CD4-positive, alpha-beta T cell (primary cell): Measurements from ENCODE around the gene SLCO4A1. TPM values are rescaled to one million over a fixed set of nuclear protein-coding genes. Genes with fewer than 3 reads are reported as not detected.

Experiments used
- ATAC-seq: fragments of 200-7000 bp; cut with Tn5 transposase; one replicate; pipeline ENCODE4 v1.10.0; 2022; ENCODE audit warnings: mild to moderate bottlenecking; ENCODE audit not compliant: poor library complexity
- CTCF ChIA-PET: fragments of 350-600 bp; sonication (Branson Sonifier 250); formaldehyde crosslinking; loops from one replicate; lab custom pipeline; 2021; ENCODE audit warnings: antibody characterized with exemption, inconsistent platforms; lab: Charles Lee
- POLR2A ChIA-PET: fragments of 350-600 bp; sonication (Branson Sonifier 250); formaldehyde crosslinking; loops from one replicate; lab custom pipeline; 2021; ENCODE audit warnings: antibody characterized with exemption, inconsistent platforms; lab: Charles Lee
- DNase-seq, 14 experiments: peaks; one replicate each; pipeline ENCODE4 v3.0.0-alpha.2; 2013 to 2020; ENCODE audit warnings: mixed read lengths in 2 of 14
- H3K27ac ChIP-seq, 2 donors: one replicate each; pipeline versions ENCODE4 v1.5.1 to v1.7.0; 2013; ENCODE audit warnings: low read length in 2 of 2, low read depth in 1 of 2, mild to moderate bottlenecking in 1 of 2
- H3K27me3 ChIP-seq, 2 experiments: 1 replicate in 1 of 2; 2 replicates in 1 of 2; pipeline versions ENCODE4 v1.6.1 to v1.7.0; 2013; ENCODE audit warnings: low read length in 2 of 2, control low read depth in 1 of 2, mild to moderate bottlenecking in 1 of 2, moderate library complexity in 1 of 2; ENCODE audit not compliant: insufficient read depth in 2 of 2, control insufficient read depth in 1 of 2
- H3K36me3 ChIP-seq: one replicate; pipeline ENCODE4 v1.6.1; 2013; ENCODE audit warnings: low read length, control low read depth; ENCODE audit not compliant: insufficient read depth
- H3K4me1 ChIP-seq: one replicate; pipeline ENCODE4 v1.6.1; 2013; ENCODE audit warnings: low read length, control low read depth; ENCODE audit not compliant: insufficient read depth
- H3K4me3 ChIP-seq: one replicate; pipeline ENCODE4 v1.5.1; 2013; ENCODE audit warnings: mild to moderate bottlenecking, low read length, moderate library complexity
- H3K9me3 ChIP-seq, 2 experiments: 1 replicate in 1 of 2; 2 replicates in 1 of 2; pipeline versions ENCODE4 v1.6.1 to v1.7.0; 2013; ENCODE audit warnings: low read length in 2 of 2, mild to moderate bottlenecking in 2 of 2, control low read depth in 1 of 2, moderate library complexity in 1 of 2; ENCODE audit not compliant: control insufficient read depth in 1 of 2, insufficient read depth in 1 of 2
- H3K27ac Mint-ChIP-seq: one replicate; pipeline ENCODE4 v1.8.0; 2020; ENCODE audit warnings: mixed read lengths
- H3K27me3 Mint-ChIP-seq: one replicate; pipeline ENCODE4 v1.8.0; 2021; ENCODE audit warnings: mixed read lengths
- H3K36me3 Mint-ChIP-seq: one replicate; pipeline ENCODE4 v1.8.0; 2021; ENCODE audit warnings: low read depth, mixed read lengths
- H3K4me1 Mint-ChIP-seq: one replicate; pipeline ENCODE4 v1.8.0; 2021; ENCODE audit warnings: low read depth, mixed read lengths
- H3K4me3 Mint-ChIP-seq: one replicate; pipeline ENCODE4 v1.8.0; 2020; ENCODE audit warnings: mild to moderate bottlenecking, mixed read lengths
- H3K9me3 Mint-ChIP-seq: one replicate; pipeline ENCODE4 v1.8.0; 2020; ENCODE audit warnings: mixed read lengths
- intact Hi-C, 2 experiments: fragments of 100-400 bp; cut with DNase I in 1 of 2; cut with micrococcal nuclease in 1 of 2; formaldehyde crosslinking; loops; one replicate each; pipeline versions ENCODE4 v1.15.1 to v1.9.0; 2023 to 2025; cut with DNase I, micrococcal nuclease
- total RNA-seq, 174 experiments: library from RNA in 2 of 174; stranded (reverse) in 2 of 174; gene quantifications; one replicate each; pipeline ENCODE4 v1.2.3 and lab custom pipeline; 2021 to 2026
- TF ChIP-seq, protein P1 (sequence below): fragments of 200-600 bp; IDR thresholded peaks from one replicate; pipeline ENCODE4 v1.8.0; 2022; ENCODE audit warnings: antibody characterized with exemption, mild to moderate bottlenecking

The SLCO4A1 gene
- total RNA-seq, 2 experiments from 2014 or later = 2.3 to 2.5 TPM

DNA sequence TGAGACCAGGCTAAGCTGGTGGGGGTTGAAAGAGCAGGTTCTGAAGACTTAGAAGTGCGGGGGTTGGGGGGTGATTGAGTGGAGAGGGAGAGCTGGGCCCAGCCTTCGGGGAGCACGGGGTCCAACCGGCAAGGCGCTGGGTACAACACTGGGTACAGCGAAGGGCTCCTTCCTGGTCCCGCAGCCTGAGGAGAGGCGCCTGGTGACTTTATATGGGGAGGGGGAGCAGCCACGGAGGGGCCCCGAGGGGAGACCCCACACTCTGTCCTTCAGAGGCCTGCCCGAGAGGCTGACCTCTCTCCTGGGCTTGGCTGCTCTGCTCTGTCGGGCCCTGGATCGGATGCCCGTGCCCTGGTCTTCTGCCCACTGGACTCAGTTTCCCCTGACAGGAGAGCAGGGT lies 55.9 kb downstream of the SLCO4A1 start:
- POLR2A ChIA-PET = no interaction called here
- Histone ChIP-seq H3K9me3 (peaks cover 0 to 10% of the 10 kb centered on the region in 2 experiments), H3K36me3 (no peaks in the 10 kb centered on the region), H3K4me1 (peaks cover 9% of the 10 kb centered on the region), H3K27me3 (peaks cover 0 to 2% of the 10 kb centered on the region in 2 experiments), H3K27ac (no peak overlapping the region), H3K4me3 (no peak overlapping the region)
- TF ChIP-seq, protein P1, sequence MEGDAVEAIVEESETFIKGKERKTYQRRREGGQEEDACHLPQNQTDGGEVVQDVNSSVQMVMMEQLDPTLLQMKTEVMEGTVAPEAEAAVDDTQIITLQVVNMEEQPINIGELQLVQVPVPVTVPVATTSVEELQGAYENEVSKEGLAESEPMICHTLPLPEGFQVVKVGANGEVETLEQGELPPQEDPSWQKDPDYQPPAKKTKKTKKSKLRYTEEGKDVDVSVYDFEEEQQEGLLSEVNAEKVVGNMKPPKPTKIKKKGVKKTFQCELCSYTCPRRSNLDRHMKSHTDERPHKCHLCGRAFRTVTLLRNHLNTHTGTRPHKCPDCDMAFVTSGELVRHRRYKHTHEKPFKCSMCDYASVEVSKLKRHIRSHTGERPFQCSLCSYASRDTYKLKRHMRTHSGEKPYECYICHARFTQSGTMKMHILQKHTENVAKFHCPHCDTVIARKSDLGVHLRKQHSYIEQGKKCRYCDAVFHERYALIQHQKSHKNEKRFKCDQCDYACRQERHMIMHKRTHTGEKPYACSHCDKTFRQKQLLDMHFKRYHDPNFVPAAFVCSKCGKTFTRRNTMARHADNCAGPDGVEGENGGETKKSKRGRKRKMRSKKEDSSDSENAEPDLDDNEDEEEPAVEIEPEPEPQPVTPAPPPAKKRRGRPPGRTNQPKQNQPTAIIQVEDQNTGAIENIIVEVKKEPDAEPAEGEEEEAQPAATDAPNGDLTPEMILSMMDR = no peak
- H3K4me1 Mint-ChIP-seq = peaks cover 14% of the 10 kb centered on the region
- ATAC-seq = no peak
- H3K27me3 Mint-ChIP-seq = no peaks in the 10 kb centered on the region
- DNase-seq = no peak
- no peaks in the 10 kb centered on the region for H3K36me3 Mint-ChIP-seq
- intact Hi-C loops = no loop called here
- CTCF ChIA-PET = no interaction called here
- no peak overlapping the region for H3K4me3 Mint-ChIP-seq
- no peak overlapping the region for H3K27ac Mint-ChIP-seq
- no peaks in the 10 kb centered on the region for H3K9me3 Mint-ChIP-seq

DNA sequence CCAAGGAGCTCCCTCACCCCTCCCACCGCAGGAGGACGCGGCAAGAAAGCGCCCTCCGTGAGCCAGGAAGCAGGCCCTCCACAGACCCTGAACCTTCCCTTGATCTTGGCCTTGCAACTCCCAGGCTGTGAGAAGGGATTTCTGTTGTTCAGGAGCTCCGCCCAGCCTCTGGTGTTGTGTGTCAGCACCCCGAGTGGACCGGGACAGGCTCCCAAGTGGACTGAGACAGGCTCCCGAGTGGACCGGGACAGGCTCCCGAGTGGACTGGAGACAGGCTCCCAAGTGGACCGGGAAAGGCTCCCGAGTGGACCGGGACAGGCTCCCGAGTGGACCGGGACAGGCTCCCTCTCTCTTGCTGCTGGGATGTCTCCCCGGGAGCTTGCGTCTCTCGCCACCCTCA lies 57.0 kb downstream of the SLCO4A1 start:
- H3K27me3 ChIP-seq = no peaks in the 10 kb centered on the region
- POLR2A ChIA-PET = interaction anchor here (1.5 kb wide), 1 partner anchor 41 kb away, joined by 3 read pairs; no protein-coding TSS in a partner anchor
- no peaks in the 10 kb centered on the region for H3K9me3 Mint-ChIP-seq
- no peak overlapping the region for H3K4me3 ChIP-seq
- no peak overlapping the region for H3K27ac Mint-ChIP-seq
- TF ChIP-seq, protein P1 = no peak
- H3K36me3 Mint-ChIP-seq = no peaks in the 10 kb centered on the region
- H3K27me3 Mint-ChIP-seq = no peaks in the 10 kb centered on the region
- CTCF ChIA-PET = no interaction called here
- H3K4me1 ChIP-seq = peaks cover 17% of the 10 kb centered on the region
- H3K9me3 ChIP-seq = peaks cover 0 to 10% of the 10 kb centered on the region in 2 experiments
- DNase-seq (no peak), ATAC-seq (no peak)
- no peaks in the 10 kb centered on the region for H3K36me3 ChIP-seq
- no peak overlapping the region for H3K4me3 Mint-ChIP-seq
- peaks cover 18% of the 10 kb centered on the region for H3K4me1 Mint-ChIP-seq
- intact Hi-C loops = no loop called here
- H3K27ac ChIP-seq = no peak overlapping the region

DNA sequence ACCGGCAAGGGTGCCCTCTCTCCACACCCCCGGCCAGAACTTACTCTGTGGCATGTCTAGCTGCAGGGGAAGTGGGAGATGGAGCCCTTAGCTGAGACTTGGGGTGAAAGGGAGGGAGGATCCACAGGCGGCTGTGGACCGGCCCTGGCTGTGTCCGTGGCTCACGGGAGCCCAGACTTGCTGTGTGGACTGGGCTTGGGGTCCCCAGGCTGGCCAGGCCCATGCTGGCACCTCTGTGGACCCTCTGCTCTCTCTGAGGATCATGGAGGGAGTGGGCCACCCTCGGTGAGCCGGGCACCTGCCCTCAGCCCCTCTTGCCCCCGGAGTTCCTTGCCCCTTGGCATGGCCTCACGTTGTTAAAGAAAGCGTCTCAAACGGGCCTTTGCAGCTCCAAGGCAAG lies 57.4 kb downstream of the SLCO4A1 start:
- Histone ChIP-seq H3K4me1 (peaks cover 17% of the 10 kb centered on the region), H3K4me3 (no peak overlapping the region), H3K9me3 (peaks cover 0 to 10% of the 10 kb centered on the region in 2 experiments), H3K27ac (no peak overlapping the region), H3K36me3 (no peaks in the 10 kb centered on the region), H3K27me3 (no peaks in the 10 kb centered on the region)
- intact Hi-C loops = loop anchor here in 1 of 2 experiments (5.0 kb wide), 1 partner anchor 93 kb away; no protein-coding TSS in a partner anchor
- no peak for ATAC-seq
- ChIA-PET POLR2A (interaction anchor here (1.5 kb wide), 1 partner anchor 40 kb away, joined by 3 read pairs; no protein-coding TSS in a partner anchor), CTCF (no interaction called here)
- TF ChIP-seq, protein P1 = no peak
- peaks cover 18% of the 10 kb centered on the region for H3K4me1 Mint-ChIP-seq
- no peaks in the 10 kb centered on the region for H3K36me3 Mint-ChIP-seq
- DNase-seq = no peak
- H3K9me3 Mint-ChIP-seq = no peaks in the 10 kb centered on the region
- no peak overlapping the region for H3K27ac Mint-ChIP-seq
- no peak overlapping the region for H3K4me3 Mint-ChIP-seq
- no peaks in the 10 kb centered on the region for H3K27me3 Mint-ChIP-seq
